Measurements from ENCODE around the gene WDFY4. TPM values are rescaled to one million over a fixed set of nuclear protein-coding genes. Genes with fewer than 3 reads are reported as not detected.

Gene WDFY4
- total and polyA plus RNA-seq, 4 experiments from 2014 or later = 0.29 to 1.00 (median 0.81) TPM; not detected in 1

GRCh38 chr10:48835781-48836180 lies 151.1 kb downstream of the WDFY4 start:
- ChIA-PET CTCF (ENCODE audit: partially characterized antibody) (no interaction called here), POLR2A (ENCODE audit: partially characterized antibody) (no interaction called here)
- Histone ChIP-seq H3K27ac (ENCODE audit: low read depth, low read length) (no peak overlapping the region), H3K4me1 (ENCODE audit: insufficient read depth, low read length) (no peaks in the 10 kb centered on the region), H3K36me3 (ENCODE audit: insufficient read depth, low read length) (no peaks in the 10 kb centered on the region), H3K9me3 (ENCODE audit: control insufficient read depth in 1 of 2, low read length in 2 of 2) (no peaks in the 10 kb centered on the region), H3K4me3 (ENCODE audit: low read length in 2 of 2) (no peak overlapping the region), H3K27me3 (ENCODE audit: insufficient read depth, low read length) (no peaks in the 10 kb centered on the region)
- Mint-ChIP-seq H3K9me3 (peaks cover 0 to 11% (median 2%) of the 10 kb centered on the region in 8 donors), H3K4me1 (no peaks in the 10 kb centered on the region), H3K36me3 (no peaks in the 10 kb centered on the region), H3K27me3 (peaks cover 5 to 17% of the 10 kb centered on the region in 2 donors), H3K27ac (no peak overlapping the region), H3K4me3 (no peak overlapping the region)
- intact Hi-C loops (cut with micrococcal nuclease) = no loop called here
- no peak for DNase-seq

- Mint-ChIP-seq H3K4me3 (no peak overlapping the region), H3K27ac (no peak overlapping the region), H3K27me3 (peaks cover 5 to 17% of the 10 kb centered on the region in 2 donors), H3K4me1 (no peaks in the 10 kb centered on the region), H3K36me3 (no peaks in the 10 kb centered on the region), H3K9me3 (peaks cover 0 to 11% (median 2%) of the 10 kb centered on the region in 8 donors)
- H3K4me1 ChIP-seq (ENCODE audit: insufficient read depth, low read length) = no peaks in the 10 kb centered on the region
- no peaks in the 10 kb centered on the region for H3K36me3 ChIP-seq (ENCODE audit: insufficient read depth, low read length)
- ChIA-PET CTCF (ENCODE audit: partially characterized antibody) (no interaction called here), POLR2A (ENCODE audit: partially characterized antibody) (no interaction called here)
- no peaks in the 10 kb centered on the region for H3K9me3 ChIP-seq (ENCODE audit: control insufficient read depth in 1 of 2, low read length in 2 of 2)
- H3K27ac ChIP-seq (ENCODE audit: low read depth, low read length) = no peak overlapping the region
- H3K4me3 ChIP-seq (ENCODE audit: low read length in 2 of 2) = no peak overlapping the region
- intact Hi-C loops (cut with micrococcal nuclease) = no loop called here
- DNase-seq = no peak
- H3K27me3 ChIP-seq (ENCODE audit: insufficient read depth, low read length) = no peaks in the 10 kb centered on the region
Measured at GRCh38 chr10:48836605-48837004, 151.9 kb downstream of the WDFY4 start.

- Mint-ChIP-seq H3K27ac (no peak overlapping the region), H3K27me3 (peaks cover 5 to 13% of the 10 kb centered on the region in 2 donors), H3K4me1 (no peaks in the 10 kb centered on the region), H3K4me3 (no peak overlapping the region), H3K36me3 (no peaks in the 10 kb centered on the region), H3K9me3 (no peaks in the 10 kb centered on the region)
- Histone ChIP-seq H3K9me3 (ENCODE audit: control insufficient read depth in 1 of 2, low read length in 2 of 2) (no peaks in the 10 kb centered on the region), H3K36me3 (ENCODE audit: insufficient read depth, low read length) (no peaks in the 10 kb centered on the region), H3K27ac (ENCODE audit: low read depth, low read length) (no peak overlapping the region), H3K27me3 (ENCODE audit: insufficient read depth, low read length) (no peaks in the 10 kb centered on the region), H3K4me1 (ENCODE audit: insufficient read depth, low read length) (no peaks in the 10 kb centered on the region), H3K4me3 (ENCODE audit: low read length in 2 of 2) (no peak overlapping the region)
- ChIA-PET CTCF (ENCODE audit: partially characterized antibody) (no interaction called here), POLR2A (ENCODE audit: partially characterized antibody) (no interaction called here)
- no peak for DNase-seq
- intact Hi-C loops (cut with micrococcal nuclease) = no loop called here
Measured at GRCh38 chr10:48838834-48839233, 154.2 kb downstream of the WDFY4 start.

DNA sequence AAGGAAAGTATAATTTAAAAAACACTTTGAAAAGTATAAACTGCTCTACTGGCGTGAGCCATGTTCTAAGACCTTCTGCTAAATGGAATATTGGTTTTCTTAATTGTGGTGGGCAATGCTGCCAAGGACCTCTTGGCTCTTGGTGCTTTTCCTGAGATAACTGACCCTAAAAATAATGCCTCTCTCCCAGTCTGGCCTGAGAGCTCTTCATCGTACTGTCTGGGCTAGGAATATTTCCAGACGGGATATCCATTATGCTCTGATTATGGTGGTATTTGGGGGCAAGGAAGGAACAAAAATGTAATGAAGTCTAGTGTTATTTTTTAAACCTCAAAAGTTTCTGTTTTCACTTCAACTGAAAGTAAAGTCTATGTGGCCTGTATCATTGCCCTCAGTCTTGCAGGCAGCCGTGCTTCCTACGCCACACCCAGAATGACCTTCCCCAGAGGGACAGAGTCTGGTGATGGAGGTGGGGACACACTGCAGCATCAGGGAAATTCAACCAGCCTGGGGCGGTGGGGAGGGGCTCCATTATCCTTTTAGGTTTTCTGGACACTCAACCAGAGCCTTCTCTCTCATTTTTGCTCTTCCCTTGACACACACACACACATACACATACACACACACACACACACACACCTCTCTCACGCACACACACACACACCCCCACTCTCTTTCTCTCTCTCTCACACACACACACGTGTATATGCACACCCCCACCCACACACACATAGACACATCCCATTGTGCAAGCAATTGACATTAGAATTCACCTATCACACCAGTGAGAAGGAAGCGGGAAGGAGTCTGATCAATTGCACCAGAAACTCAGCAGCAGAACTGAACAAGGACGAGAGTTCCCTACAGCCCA lies 155.4 kb downstream of the WDFY4 start:
- Histone ChIP-seq H3K4me1 (ENCODE audit: insufficient read depth, low read length) (no peaks in the 10 kb centered on the region), H3K36me3 (ENCODE audit: insufficient read depth, low read length) (no peaks in the 10 kb centered on the region), H3K9me3 (ENCODE audit: control insufficient read depth in 1 of 2, low read length in 2 of 2) (no peaks in the 10 kb centered on the region), H3K27ac (ENCODE audit: low read depth, low read length) (no peak overlapping the region), H3K4me3 (ENCODE audit: low read length in 2 of 2) (no peak overlapping the region), H3K27me3 (ENCODE audit: insufficient read depth, low read length) (no peaks in the 10 kb centered on the region)
- Mint-ChIP-seq H3K36me3 (no peaks in the 10 kb centered on the region), H3K9me3 (no peaks in the 10 kb centered on the region), H3K4me1 (no peaks in the 10 kb centered on the region), H3K4me3 (no peak overlapping the region), H3K27ac (no peak overlapping the region), H3K27me3 (peaks cover 5 to 12% of the 10 kb centered on the region in 2 donors)
- CTCF ChIA-PET (ENCODE audit: partially characterized antibody) = no interaction called here
- intact Hi-C loops (cut with micrococcal nuclease) = no loop called here
- POLR2A ChIA-PET (ENCODE audit: partially characterized antibody) = no interaction called here
- DNase-seq = no peak

DNA sequence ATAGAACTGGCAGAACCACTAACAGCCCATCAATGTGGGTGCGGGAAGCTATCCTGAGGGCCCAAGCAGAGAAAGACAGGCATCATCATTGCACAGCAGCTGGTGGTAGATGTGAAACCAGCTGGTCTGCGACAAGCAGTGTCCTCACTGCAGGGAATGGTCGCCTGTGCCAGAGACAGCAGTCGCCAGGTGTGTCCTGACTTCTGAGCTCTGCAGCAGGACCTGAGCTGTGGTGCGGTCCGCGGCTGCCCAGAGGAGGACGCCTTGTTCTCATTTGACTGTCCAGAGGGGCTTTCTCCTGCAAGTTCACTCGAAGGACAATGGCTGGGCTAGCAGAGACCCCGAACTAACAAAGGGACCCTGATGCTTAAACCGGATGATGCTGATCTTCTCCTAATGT lies 157.6 kb downstream of the WDFY4 start:
- Mint-ChIP-seq H3K4me1 (no peaks in the 10 kb centered on the region), H3K4me3 (no peak overlapping the region), H3K9me3 (no peaks in the 10 kb centered on the region), H3K36me3 (no peaks in the 10 kb centered on the region), H3K27me3 (peaks cover 2 to 5% of the 10 kb centered on the region in 2 donors), H3K27ac (no peak overlapping the region)
- Histone ChIP-seq H3K27me3 (ENCODE audit: insufficient read depth, low read length) (no peaks in the 10 kb centered on the region), H3K36me3 (ENCODE audit: insufficient read depth, low read length) (no peaks in the 10 kb centered on the region), H3K27ac (ENCODE audit: low read depth, low read length) (no peak overlapping the region), H3K4me1 (ENCODE audit: insufficient read depth, low read length) (no peaks in the 10 kb centered on the region), H3K4me3 (ENCODE audit: low read length in 2 of 2) (no peak overlapping the region), H3K9me3 (ENCODE audit: control insufficient read depth in 1 of 2, low read length in 2 of 2) (no peaks in the 10 kb centered on the region)
- intact Hi-C loops (cut with micrococcal nuclease) = no loop called here
- DNase-seq = no peak
- ChIA-PET POLR2A (ENCODE audit: partially characterized antibody) (no interaction called here), CTCF (ENCODE audit: partially characterized antibody) (no interaction called here)

DNA sequence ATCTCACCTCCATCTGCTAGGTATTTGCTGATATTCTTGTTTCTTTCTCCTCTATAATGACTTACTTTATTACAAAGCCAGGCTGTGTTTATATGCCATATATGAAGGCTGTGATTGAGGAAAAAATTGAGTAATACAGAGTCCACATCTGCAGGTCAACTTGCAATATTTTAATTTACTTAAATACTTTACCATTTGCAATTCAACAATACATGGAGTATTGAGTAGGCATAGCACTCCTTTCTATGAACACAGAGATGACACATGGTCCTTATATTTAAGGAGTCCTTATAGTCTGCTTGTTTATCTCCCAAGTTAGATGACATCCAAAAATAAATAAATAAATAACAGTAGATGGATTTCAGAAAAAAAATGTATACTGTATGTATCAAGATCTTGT lies 158.5 kb downstream of the WDFY4 start:
- Mint-ChIP-seq H3K9me3 (no peaks in the 10 kb centered on the region), H3K4me1 (no peaks in the 10 kb centered on the region), H3K27ac (no peak overlapping the region), H3K36me3 (no peaks in the 10 kb centered on the region), H3K27me3 (peaks cover 0 to 5% of the 10 kb centered on the region in 2 donors), H3K4me3 (no peak overlapping the region)
- Histone ChIP-seq H3K9me3 (ENCODE audit: control insufficient read depth in 1 of 2, low read length in 2 of 2) (no peaks in the 10 kb centered on the region), H3K4me3 (ENCODE audit: low read length in 2 of 2) (no peak overlapping the region), H3K27ac (ENCODE audit: low read depth, low read length) (no peak overlapping the region), H3K4me1 (ENCODE audit: insufficient read depth, low read length) (no peaks in the 10 kb centered on the region), H3K27me3 (ENCODE audit: insufficient read depth, low read length) (no peaks in the 10 kb centered on the region), H3K36me3 (ENCODE audit: insufficient read depth, low read length) (no peaks in the 10 kb centered on the region)
- intact Hi-C loops (cut with micrococcal nuclease) = no loop called here
- ChIA-PET POLR2A (ENCODE audit: partially characterized antibody) (no interaction called here), CTCF (ENCODE audit: partially characterized antibody) (no interaction called here)
- no peak for DNase-seq

GRCh38 chr10:48844616-48845015 lies 159.9 kb downstream of the WDFY4 start:
- POLR2A ChIA-PET (ENCODE audit: partially characterized antibody) = no interaction called here

More at GRCh38 chr10:48844616-48845015, 159.9 kb downstream of the WDFY4 start:
- H3K27ac ChIP-seq (ENCODE audit: low read depth, low read length) = no peak overlapping the region
- H3K4me3 ChIP-seq (ENCODE audit: low read length in 2 of 2) = no peak overlapping the region
- no peaks in the 10 kb centered on the region for H3K9me3 ChIP-seq (ENCODE audit: control insufficient read depth in 1 of 2, low read length in 2 of 2)
- H3K27me3 Mint-ChIP-seq = peaks cover 0 to 6% of the 10 kb centered on the region in 2 donors
- intact Hi-C loops (cut with micrococcal nuclease) = no loop called here
- CTCF ChIA-PET (ENCODE audit: partially characterized antibody) = no interaction called here
- no peak for DNase-seq
- H3K4me1 Mint-ChIP-seq = no peaks in the 10 kb centered on the region
- no peaks in the 10 kb centered on the region for H3K4me1 ChIP-seq (ENCODE audit: insufficient read depth, low read length)
- H3K36me3 ChIP-seq (ENCODE audit: insufficient read depth, low read length) = no peaks in the 10 kb centered on the region
- no peaks in the 10 kb centered on the region for H3K9me3 Mint-ChIP-seq
- no peak overlapping the region for H3K27ac Mint-ChIP-seq
- H3K4me3 Mint-ChIP-seq = no peak overlapping the region
- no peaks in the 10 kb centered on the region for H3K27me3 ChIP-seq (ENCODE audit: insufficient read depth, low read length)
- H3K36me3 Mint-ChIP-seq = no peaks in the 10 kb centered on the region

Measured in CD4-positive, alpha-beta memory T cell (primary cell).